ENCODE data around the gene MED6.
A peak's percentile ranks its signal among the peaks of the same experiment; 100 is the strongest.

Gene MED6, protein sequence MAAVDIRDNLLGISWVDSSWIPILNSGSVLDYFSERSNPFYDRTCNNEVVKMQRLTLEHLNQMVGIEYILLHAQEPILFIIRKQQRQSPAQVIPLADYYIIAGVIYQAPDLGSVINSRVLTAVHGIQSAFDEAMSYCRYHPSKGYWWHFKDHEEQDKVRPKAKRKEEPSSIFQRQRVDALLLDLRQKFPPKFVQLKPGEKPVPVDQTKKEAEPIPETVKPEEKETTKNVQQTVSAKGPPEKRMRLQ

GRCh38 chr14:70600382-70601157, at the start of gene MED6:
Gene MED6 (minus strand): TSS chr14:70600655. CDS start chr14:70600637, 18 bp downstream.
- DNase-seq (ENCODE audit: insufficient read length, low spot score) (peak; percentile 49), FAIRE-seq (no peak)
- TF ChIP-seq, protein P1, sequence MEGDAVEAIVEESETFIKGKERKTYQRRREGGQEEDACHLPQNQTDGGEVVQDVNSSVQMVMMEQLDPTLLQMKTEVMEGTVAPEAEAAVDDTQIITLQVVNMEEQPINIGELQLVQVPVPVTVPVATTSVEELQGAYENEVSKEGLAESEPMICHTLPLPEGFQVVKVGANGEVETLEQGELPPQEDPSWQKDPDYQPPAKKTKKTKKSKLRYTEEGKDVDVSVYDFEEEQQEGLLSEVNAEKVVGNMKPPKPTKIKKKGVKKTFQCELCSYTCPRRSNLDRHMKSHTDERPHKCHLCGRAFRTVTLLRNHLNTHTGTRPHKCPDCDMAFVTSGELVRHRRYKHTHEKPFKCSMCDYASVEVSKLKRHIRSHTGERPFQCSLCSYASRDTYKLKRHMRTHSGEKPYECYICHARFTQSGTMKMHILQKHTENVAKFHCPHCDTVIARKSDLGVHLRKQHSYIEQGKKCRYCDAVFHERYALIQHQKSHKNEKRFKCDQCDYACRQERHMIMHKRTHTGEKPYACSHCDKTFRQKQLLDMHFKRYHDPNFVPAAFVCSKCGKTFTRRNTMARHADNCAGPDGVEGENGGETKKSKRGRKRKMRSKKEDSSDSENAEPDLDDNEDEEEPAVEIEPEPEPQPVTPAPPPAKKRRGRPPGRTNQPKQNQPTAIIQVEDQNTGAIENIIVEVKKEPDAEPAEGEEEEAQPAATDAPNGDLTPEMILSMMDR (IDR thresholded peaks at IDR 0.05; ENCODE audit: insufficient read depth, missing control alignments) = no peak

DNA sequence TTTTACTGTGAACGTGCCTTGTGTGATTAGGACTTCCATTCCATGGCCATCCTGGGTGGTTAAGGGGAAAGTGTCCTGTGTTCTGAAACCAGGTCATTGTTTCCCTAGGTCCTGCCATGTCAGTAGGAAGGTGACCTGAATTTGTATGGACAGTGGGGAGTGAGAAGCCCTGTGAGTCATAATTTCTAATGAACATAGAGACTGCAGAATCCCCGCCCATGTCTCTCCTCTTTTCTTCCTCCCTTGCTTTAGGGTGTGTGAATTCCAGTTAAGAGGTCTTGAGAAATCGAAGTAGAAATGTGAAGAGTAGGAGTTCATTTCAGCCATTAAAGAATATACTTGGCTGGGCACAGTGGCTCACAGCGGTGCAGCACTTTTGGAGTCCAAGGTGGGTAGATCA, 49.3 kb upstream of the MED6 start:
- DNase-seq (ENCODE audit: insufficient read length, low spot score) = no peak
- no peak for FAIRE-seq
- TF ChIP-seq, protein P1 (IDR thresholded peaks at IDR 0.05; ENCODE audit: insufficient read depth, missing control alignments) = no peak

DNA sequence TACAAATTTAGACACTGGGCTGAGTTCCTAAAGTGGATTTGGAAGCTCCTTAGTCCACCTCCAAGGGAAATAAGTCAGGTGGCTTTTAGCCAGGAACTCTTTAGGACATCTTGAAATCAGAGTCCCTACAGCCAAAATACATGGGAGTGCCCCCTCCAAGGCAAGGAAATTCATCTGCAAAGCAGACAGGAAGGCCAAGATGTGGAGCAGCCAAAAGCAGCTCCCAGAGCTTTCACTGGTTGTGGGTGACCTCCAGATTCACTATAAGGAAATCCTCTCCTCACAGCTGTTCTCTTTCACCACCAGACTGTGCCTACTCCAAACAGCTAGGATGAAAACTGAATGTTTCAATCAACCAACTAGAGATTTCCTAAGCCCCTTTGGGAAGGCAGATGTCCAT, 47.9 kb upstream of the MED6 start:
- FAIRE-seq (no peak), DNase-seq (ENCODE audit: insufficient read length, low spot score) (no peak)
- TF ChIP-seq, protein P1 (IDR thresholded peaks at IDR 0.05; ENCODE audit: insufficient read depth, missing control alignments) = no peak

- DNase-seq (ENCODE audit: insufficient read length, low spot score) (no peak), FAIRE-seq (no peak)
- TF ChIP-seq, protein P1 (IDR thresholded peaks at IDR 0.05; ENCODE audit: insufficient read depth, missing control alignments) = no peak
These were observed 46.2 kb upstream of the MED6 start for GRCh38 chr14:70646705-70647104.

DNA sequence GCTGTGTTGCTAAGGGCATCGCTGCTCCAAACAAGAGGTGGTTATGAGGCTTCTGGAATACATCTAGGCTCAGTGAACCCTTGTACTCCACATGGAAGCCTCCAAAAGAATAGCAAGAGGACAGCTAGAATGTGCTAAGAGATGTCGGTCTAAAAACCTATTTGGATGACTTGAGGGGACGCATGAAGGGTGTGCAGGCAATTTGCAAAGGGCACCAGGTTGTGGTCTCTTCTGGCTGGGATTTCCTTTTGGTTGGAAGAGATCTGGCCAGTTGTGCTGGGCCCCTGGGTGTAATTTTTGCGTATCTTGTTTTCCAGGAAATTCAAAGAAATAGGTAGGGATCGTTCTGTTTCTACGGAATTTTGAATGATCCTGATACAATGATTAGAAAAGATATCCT, 45.4 kb upstream of the MED6 start:
- TF ChIP-seq, protein P1 (IDR thresholded peaks at IDR 0.05; ENCODE audit: insufficient read depth, missing control alignments) = no peak
- DNase-seq (ENCODE audit: insufficient read length, low spot score) (no peak), FAIRE-seq (no peak)

GRCh38 chr14:70643967-70644366, 43.5 kb upstream of the MED6 start:
- FAIRE-seq (no peak), DNase-seq (ENCODE audit: insufficient read length, low spot score) (no peak)
- TF ChIP-seq, protein P1 (IDR thresholded peaks at IDR 0.05; ENCODE audit: insufficient read depth, missing control alignments) = no peak

Data from D721Med (cell line).